Esophagus (tissue), 2 donors: ENCODE results near the gene SKIC8. TPM values are rescaled to one million over a fixed set of nuclear protein-coding genes. Genes with fewer than 3 reads are reported as not detected.
"Not testable (repeated sequence)": the region's sequence is repeated elsewhere in the genome, so short reads cannot be mapped to it uniquely, and the experiment has no call there.

ENCODE experiments used
- H3K27ac ChIP-seq, 2 donors: one replicate each; pipeline ENCODE4 v1.5.1; 2013; ENCODE audit warnings: low read depth in 2 of 2, mild to moderate bottlenecking in 2 of 2, inconsistent platforms in 1 of 2, low read length in 1 of 2, moderate library complexity in 1 of 2
- H3K27me3 ChIP-seq, 2 donors: one replicate each; pipeline ENCODE4 v1.6.1; 2013; ENCODE audit warnings: low read length in 2 of 2, control low read depth in 1 of 2, mild to moderate bottlenecking in 1 of 2; ENCODE audit not compliant: insufficient read depth in 2 of 2, control insufficient read depth in 1 of 2
- H3K36me3 ChIP-seq, 2 donors: one replicate each; pipeline ENCODE4 v1.6.1; 2013; ENCODE audit warnings: low read length in 1 of 2; ENCODE audit not compliant: control insufficient read depth in 2 of 2, insufficient read depth in 2 of 2
- H3K4me1 ChIP-seq, 2 donors: one replicate each; pipeline ENCODE4 v1.6.1; 2013; ENCODE audit warnings: low read length in 1 of 2; ENCODE audit not compliant: control insufficient read depth in 2 of 2, insufficient read depth in 2 of 2
- H3K4me3 ChIP-seq, 2 donors: one replicate each; pipeline ENCODE4 v1.5.1; 2013; ENCODE audit warnings: low read length in 2 of 2, mild to moderate bottlenecking in 2 of 2, low read depth in 1 of 2, moderate library complexity in 1 of 2
- H3K9me3 ChIP-seq, 2 donors: one replicate each; pipeline ENCODE4 v1.6.1; 2013; ENCODE audit warnings: mild to moderate bottlenecking in 2 of 2, low read depth in 1 of 2, low read length in 1 of 2, moderate library complexity in 1 of 2; ENCODE audit not compliant: control insufficient read depth in 2 of 2, insufficient read depth in 1 of 2
- WGBS, 2 donors: extraction: QIAGEN DNeasy Blood & Tissue Kit; methylation state at CpG; one replicate each; pipeline ENCODE4 v1.1.7; 2013; 5-methylcytosine and 5-hydroxymethylcytosine counted together
- polyA plus RNA-seq, 2 donors: library from polyadenylated mRNA; stranded (reverse); fragments of 200-250 nt; gene quantifications; one replicate each; pipeline ENCODE4 v1.2.3, GENCODE V29; 2013
- donor health status: healthy with polysubstance abuse.
- donor health status: Bipolar disorder and iron deficiency.

SKIC8 gene
- polyA plus RNA-seq, 2 donors = 29.4 to 53.3 TPM

DNA sequence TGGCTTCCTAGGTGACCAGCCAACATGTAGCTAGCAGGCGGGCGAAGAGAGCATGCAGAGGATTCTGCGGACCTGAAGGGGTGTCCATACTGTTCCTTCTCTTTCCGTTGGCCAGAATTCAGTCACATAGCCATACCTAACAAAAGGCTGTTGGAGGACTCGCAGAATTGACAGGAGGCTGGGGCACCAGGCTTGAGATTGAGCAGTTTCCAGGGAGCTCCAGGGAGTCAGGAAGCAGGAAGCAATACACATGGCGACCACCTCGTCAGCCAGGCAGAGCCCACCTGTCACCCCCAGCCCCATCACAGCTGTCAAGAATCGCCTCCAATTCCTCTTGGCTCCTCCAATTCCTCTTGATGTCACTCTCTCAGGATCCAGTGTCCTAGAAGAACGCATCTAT lies 48.3 kb downstream of the SKIC8 start:
- H3K4me1 ChIP-seq = no peaks in the 10 kb centered on the region

DNA sequence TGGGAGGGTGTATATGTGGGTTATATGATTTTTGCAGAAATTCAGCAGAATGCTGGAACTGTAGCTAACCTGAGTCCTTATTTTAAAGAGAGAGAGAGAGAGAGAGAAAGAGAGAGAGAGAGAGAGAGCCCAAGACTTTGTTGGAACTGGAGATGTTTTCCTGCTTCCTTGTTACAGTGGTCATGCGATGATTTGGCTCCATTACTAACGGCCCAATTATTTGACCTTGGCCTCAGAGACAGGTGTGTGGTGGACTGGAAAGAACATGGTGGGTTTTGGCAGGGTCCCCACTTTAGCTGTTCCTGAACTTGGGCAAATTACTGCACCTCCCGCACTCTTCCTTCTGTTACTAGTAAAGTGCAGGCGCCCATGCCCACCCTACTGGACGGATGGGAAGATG lies 50.3 kb downstream of the SKIC8 start:
- Histone ChIP-seq H3K27me3 (no peaks in the 10 kb centered on the region), H3K27ac (no peak overlapping the region), H3K4me3 (no peak overlapping the region), H3K9me3 (no peaks in the 10 kb centered on the region), H3K4me1 (no peaks in the 10 kb centered on the region), H3K36me3 (no peaks in the 10 kb centered on the region)
- WGBS, 2 donors = 84 to 87% methylated on average over 5 of the region's 5 CpGs

More for the DNA sequence above, 48.3 kb downstream of the SKIC8 start:
- Histone ChIP-seq H3K36me3 (no peaks in the 10 kb centered on the region), H3K27ac (no peak overlapping the region), H3K9me3 (no peaks in the 10 kb centered on the region), H3K27me3 (no peaks in the 10 kb centered on the region), H3K4me3 (no peak overlapping the region)
- 74 to 83% methylated on average over 9 of the region's 9 CpGs for WGBS, 2 donors

DNA sequence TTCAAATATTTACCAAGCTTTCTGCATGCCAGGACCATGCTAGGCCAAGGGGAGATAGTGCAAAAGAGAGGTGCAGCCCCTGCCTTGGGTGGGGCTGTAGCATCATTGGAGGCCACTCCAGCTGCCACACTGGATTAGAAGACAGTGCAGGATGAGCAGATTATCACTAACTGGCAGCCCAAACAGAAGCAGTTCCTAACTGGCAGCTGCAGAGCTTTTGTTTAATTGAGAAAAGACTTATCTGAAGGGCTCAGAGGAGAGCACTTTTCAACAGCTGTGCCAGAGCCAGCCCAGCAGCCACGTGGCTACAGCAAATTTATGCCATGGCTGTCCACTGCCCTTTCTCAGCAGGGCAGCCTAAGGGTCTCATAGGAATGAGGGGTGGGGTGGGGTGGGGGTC lies 51.5 kb downstream of the SKIC8 start:
- H3K4me1 ChIP-seq = no peaks in the 10 kb centered on the region
- H3K9me3 ChIP-seq = no peaks in the 10 kb centered on the region
- no peak overlapping the region for H3K4me3 ChIP-seq
- no peak overlapping the region for H3K27ac ChIP-seq
- H3K27me3 ChIP-seq = no peaks in the 10 kb centered on the region
- WGBS, 2 donors = 47 to 63% methylated on average over 1 of the region's 1 CpG
- H3K36me3 ChIP-seq = no peaks in the 10 kb centered on the region

DNA sequence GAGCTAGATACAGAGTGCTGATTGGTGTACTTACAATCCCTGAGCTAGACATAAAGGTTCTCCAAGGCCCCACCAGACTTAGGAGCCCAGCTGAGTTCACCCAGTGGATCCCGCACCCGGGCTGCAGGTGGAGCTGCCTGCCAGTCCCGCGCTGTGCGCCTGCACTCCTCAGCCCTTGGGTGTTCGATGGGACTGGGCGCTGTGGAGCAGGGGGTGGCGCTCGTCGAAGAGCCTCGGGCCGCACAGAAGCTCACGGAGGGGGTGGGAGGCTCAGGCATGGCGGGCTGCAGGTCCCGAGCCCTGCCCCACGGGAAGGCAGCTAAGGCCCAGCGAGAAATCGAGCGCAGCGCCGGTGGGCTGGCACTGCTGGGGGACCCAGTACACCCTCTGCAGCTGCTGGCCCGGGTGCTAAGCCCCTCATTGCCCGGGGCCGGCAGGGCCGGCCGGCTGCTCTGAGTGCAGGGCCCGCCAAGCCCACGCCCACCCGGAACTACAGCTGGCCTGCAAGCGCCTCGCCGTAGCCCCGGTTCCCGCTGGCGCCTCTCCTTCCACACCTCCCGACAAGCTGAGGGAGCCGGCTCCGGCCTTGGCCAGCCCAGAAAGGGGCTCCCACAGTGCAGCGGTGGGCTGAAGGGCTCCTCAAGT lies 53.3 kb downstream of the SKIC8 start:
- 95% methylated on average over 36 to 39 of the region's 39 CpGs for WGBS, 2 donors
- H3K9me3 ChIP-seq, H3K4me3 ChIP-seq: not testable (repeated sequence)

DNA sequence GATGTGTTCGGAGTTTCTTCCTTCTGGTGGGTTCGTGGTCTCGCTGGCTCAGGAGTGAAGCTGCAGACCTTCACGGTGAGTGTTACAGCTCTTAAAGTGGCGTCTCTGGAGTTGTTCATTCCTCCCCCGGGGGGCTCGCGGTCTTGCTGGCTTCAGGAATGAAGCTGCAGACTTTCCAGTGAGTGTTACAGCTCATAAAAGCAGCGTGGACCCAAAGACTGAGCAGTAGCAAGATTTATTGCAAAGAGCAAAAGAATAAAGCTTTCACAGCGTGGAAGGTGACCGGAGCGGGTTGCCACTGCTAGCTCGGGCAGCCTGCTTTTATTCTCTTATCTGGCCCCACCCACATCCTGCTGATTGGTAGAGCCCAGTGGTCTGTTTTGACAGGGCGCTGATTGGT lies 54.0 kb downstream of the SKIC8 start:
- WGBS, 2 donors = 75 to 87% methylated on average over 13 to 14 of the region's 14 CpGs
- not testable (repeated sequence) for H3K4me1 ChIP-seq, H3K27me3 ChIP-seq, H3K9me3 ChIP-seq, H3K4me3 ChIP-seq, H3K27ac ChIP-seq, H3K36me3 ChIP-seq

More for the DNA sequence above, 53.3 kb downstream of the SKIC8 start:
- H3K4me1 ChIP-seq, H3K27ac ChIP-seq, H3K36me3 ChIP-seq, H3K27me3 ChIP-seq: not testable (repeated sequence)

DNA sequence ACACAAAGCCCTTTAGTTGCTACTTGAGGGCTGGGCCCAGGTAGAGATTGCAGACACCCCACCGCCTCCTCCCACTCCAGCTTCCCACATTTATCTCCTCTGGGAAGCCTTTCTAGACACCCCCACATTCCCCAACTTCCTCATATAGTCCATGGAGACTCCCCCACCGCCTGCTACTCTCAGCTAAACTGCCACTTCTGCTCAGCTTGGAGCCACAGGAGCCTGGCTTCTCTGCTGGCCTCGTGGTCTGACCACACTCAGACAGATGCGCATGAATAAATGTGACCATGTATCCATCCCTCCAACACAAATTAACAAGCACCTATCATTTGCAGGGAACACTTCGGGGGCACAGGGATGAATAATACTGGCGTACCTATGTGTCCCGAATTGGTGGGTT lies 54.5 kb downstream of the SKIC8 start:
- Histone ChIP-seq H3K36me3 (no peaks in the 10 kb centered on the region), H3K27me3 (no peaks in the 10 kb centered on the region), H3K4me3 (no peak overlapping the region), H3K4me1 (no peaks in the 10 kb centered on the region), H3K9me3 (no peaks in the 10 kb centered on the region), H3K27ac (no peak overlapping the region)
- 60 to 69% methylated on average over 7 of the region's 7 CpGs for WGBS, 2 donors

DNA sequence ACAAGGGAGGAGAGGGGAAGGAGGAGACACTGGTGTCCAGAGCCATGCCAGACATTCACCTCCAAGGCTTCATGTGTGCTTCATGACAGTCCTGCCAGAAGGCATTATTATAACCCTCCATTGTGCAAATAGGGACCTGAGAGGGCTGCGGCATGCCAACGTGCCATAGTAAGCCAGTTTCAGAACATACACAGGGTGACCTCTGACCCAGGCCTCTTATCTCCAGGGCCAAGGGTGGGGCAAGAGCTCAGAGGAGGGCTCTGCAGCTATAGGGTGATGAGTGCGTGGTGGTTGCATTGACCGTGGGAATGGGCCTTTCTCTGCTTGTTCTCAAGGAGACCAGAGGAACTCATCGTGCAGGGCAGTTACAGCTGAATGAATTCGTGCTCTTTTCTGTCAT lies 55.3 kb downstream of the SKIC8 start:
- H3K9me3 ChIP-seq = no peaks in the 10 kb centered on the region
- no peaks in the 10 kb centered on the region for H3K36me3 ChIP-seq
- H3K27me3 ChIP-seq = no peaks in the 10 kb centered on the region
- H3K4me1 ChIP-seq = no peaks in the 10 kb centered on the region
- WGBS, 2 donors = 86% methylated on average over 6 of the region's 6 CpGs
- no peak overlapping the region for H3K27ac ChIP-seq
- no peak overlapping the region for H3K4me3 ChIP-seq

DNA sequence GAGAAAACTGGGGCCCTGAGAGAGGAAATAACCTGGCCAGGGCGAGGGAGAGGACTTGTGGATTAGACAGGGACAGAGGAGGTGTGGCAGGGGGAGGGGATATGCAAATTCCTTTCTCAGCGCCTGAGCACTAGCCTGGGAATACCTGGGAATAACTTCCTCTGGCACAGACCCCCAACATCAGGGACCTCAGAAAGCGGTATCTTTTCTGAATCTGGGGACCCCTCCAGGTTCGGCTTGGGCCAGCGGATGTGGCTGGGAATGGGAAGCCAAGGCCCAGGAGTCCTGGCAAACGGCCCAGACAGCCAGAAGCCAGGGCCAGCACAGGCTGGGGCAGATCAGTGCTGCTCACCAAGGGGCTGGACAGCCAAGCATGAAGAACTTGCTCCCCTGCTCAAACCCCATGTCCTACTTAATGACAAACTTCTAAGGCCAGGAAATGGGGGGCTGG lies 55.9 kb downstream of the SKIC8 start:
- H3K27me3 ChIP-seq = no peaks in the 10 kb centered on the region
- 36 to 43% methylated on average over 6 of the region's 6 CpGs for WGBS, 2 donors
- no peak overlapping the region for H3K27ac ChIP-seq
- no peaks in the 10 kb centered on the region for H3K4me1 ChIP-seq
- no peaks in the 10 kb centered on the region for H3K9me3 ChIP-seq
- H3K4me3 ChIP-seq = no peak overlapping the region
- H3K36me3 ChIP-seq = no peaks in the 10 kb centered on the region

DNA sequence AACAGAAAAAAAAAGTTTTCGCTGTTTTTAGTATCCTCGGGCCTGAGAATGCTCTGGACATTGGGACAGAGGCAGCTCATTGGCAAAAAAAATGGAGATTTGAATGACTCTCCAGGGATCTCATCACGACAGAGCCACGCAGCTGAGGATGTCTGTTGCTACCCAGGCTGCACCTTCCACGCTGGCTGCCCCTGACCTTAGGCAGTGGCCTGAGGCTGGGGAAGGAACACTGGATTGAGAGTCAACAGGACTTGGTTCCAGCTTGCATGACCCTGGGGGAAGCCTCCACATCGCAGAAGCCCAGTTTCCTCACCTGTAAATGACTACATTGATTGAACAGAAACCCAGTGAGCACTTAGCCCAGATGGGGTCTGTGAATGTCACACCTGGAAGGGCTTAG lies 56.4 kb downstream of the SKIC8 start:
- Histone ChIP-seq H3K9me3 (no peaks in the 10 kb centered on the region), H3K4me1 (no peaks in the 10 kb centered on the region), H3K27me3 (no peaks in the 10 kb centered on the region), H3K4me3 (no peak overlapping the region), H3K36me3 (no peaks in the 10 kb centered on the region), H3K27ac (no peak overlapping the region)
- WGBS, 2 donors = 73 to 76% methylated on average over 6 of the region's 6 CpGs

DNA sequence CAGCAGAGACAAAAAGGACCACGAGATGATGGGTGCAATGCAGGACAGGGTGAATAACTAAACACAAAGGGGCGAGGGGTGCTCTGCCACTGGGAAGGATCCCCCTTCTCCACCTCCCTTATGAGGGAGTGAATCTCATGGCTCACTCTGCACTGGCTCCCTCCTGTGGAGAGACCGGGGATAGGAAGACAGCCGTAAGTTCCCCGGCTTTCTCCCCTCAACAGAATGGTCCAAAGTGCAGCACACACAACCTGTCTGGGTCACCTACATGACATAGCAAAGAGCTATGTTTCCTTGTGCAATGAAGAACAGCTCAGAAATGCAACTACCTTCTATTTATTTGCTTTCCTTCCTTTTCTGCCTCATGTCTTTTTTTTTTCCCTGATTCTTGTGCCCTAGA lies 57.3 kb downstream of the SKIC8 start:
- Histone ChIP-seq H3K27ac (no peak overlapping the region), H3K4me1 (no peaks in the 10 kb centered on the region), H3K27me3 (no peaks in the 10 kb centered on the region), H3K9me3 (no peaks in the 10 kb centered on the region), H3K36me3 (no peaks in the 10 kb centered on the region), H3K4me3 (no peak overlapping the region)
- 74% methylated on average over 5 of the region's 5 CpGs for WGBS, 2 donors
